AG04450 (cell line): ENCODE results near the gene FAM167B. TPM values are rescaled to one million over a fixed set of nuclear protein-coding genes. Genes with fewer than 3 reads are reported as not detected.

Experiments used
- CTCF ChIA-PET: fragments of 300-600, 350-600 bp; formaldehyde crosslinking; extraction: SDS; loops from one replicate; lab custom pipeline; 2022; ENCODE audit warnings: antibody characterized with exemption, inconsistent platforms; lab: Charles Lee
- POLR2A ChIA-PET: fragments of 350-600 bp; formaldehyde crosslinking; extraction: SDS; loops from one replicate; lab custom pipeline; 2021; ENCODE audit warnings: antibody characterized with exemption, inconsistent platforms; lab: Yijun Ruan, JAX
- DNase-seq: peaks from one replicate; pipeline ENCODE4 v3.0.0-alpha.2; 2011; ENCODE audit warnings: low read depth, low spot score
- H3K27ac ChIP-seq: one replicate; pipeline ENCODE4 v1.5.1; 2012; ENCODE audit warnings: low read depth, low read length, control low read depth
- H3K27me3 ChIP-seq: one replicate; pipeline ENCODE4 v1.6.0; 2012; ENCODE audit warnings: low read length; ENCODE audit not compliant: control insufficient read depth, insufficient read depth
- H3K4me3 ChIP-seq: 2 replicates; pipeline ENCODE4 v1.5.1; 2011; ENCODE audit warnings: mild to moderate bottlenecking, low read depth, low read length, control low read depth
- H3K9me3 ChIP-seq: 2 replicates; pipeline ENCODE4 v1.5.1; 2012; ENCODE audit warnings: low read length; ENCODE audit not compliant: control insufficient read depth, insufficient read depth
- CTCF ChIP-seq: IDR thresholded peaks from 2 replicates; pipeline ENCODE4 v1.5.1; 2011; ENCODE audit warnings: low read depth, low read length, control low read depth, inconsistent platforms
- polyA plus RNA-seq: library from polyadenylated mRNA; depleted of rRNA; stranded (reverse); fragments of >200 nt; gene quantifications from 2 replicates; pipeline ENCODE4 v1.2.3, GENCODE V29; 2011

Gene FAM167B
- polyA plus RNA-seq, 1 experiment, result 0.43 TPM

- CTCF ChIA-PET, result interaction anchor here (1.9 to 3.1 kb wide), 2 partner anchors 14 to 16 kb away, joined by 4 to 16 read pairs; no protein-coding TSS in a partner anchor
- Histone ChIP-seq H3K27ac (peak overlapping the region; percentile 96), H3K27me3 (no peaks in the 10 kb centered on the region), H3K9me3 (no peaks in the 10 kb centered on the region), H3K4me3 (peak overlapping the region; percentile 79)
- DNase-seq, result no peak
- POLR2A ChIA-PET, result interaction anchor here (0.6 to 2.5 kb wide), 4 partner anchors 20 to 136 kb away, joined by 3 to 17 read pairs (median 10); partner anchors contain the start of genes MARCKSL1, TMEM39B and TXLNA
- no peak for TF ChIP-seq CTCF
Observed at GRCh38 chr1:32199717-32200072, 47.3 kb upstream of the FAM167B start.

- Histone ChIP-seq H3K27ac (peak within 1 kb of the TSS; percentile 96), H3K4me3 (peak within 1 kb of the TSS; percentile 79), H3K27me3 (no peaks in the 10 kb centered on the region), H3K9me3 (no peaks in the 10 kb centered on the region)
- TF ChIP-seq CTCF, result no peak
- POLR2A ChIA-PET, result interaction anchor here (0.5 to 2.5 kb wide), 12 partner anchors 8 to 611 kb away, joined by 3 to 17 read pairs (median 3); partner anchors contain the start of genes BSDC1, KPNA6, MARCKSL1 and TMEM39B
- CTCF ChIA-PET, result interaction anchor here (1.9 to 3.1 kb wide), 2 partner anchors 15 kb away, joined by 4 to 16 read pairs; no protein-coding TSS in a partner anchor
- no peak for DNase-seq
Observed at GRCh38 chr1:32200226-32201010, 46.6 kb upstream of the FAM167B start, which contains the start of gene CCDC28B. CCDC28B (plus strand) TSS chr1:32200595; CDS start chr1:32201936, 1,341 bp downstream.

GRCh38 chr1:32201011-32201855 lies 45.8 kb upstream of the FAM167B start:
- Histone ChIP-seq H3K27ac (peak overlapping the region; percentile 96), H3K9me3 (no peaks in the 10 kb centered on the region; the same call in 1 of the 2 replicates), H3K27me3 (no peaks in the 10 kb centered on the region), H3K4me3 (peak overlapping the region; percentile 79)
- POLR2A ChIA-PET, result interaction anchor here (0.5 to 2.5 kb wide), 7 partner anchors 9 to 143 kb away, joined by 3 to 17 read pairs (median 5); partner anchors contain the start of genes KPNA6, MARCKSL1, TMEM39B and TXLNA
- CTCF ChIA-PET, result interaction anchor here (1.9 to 3.1 kb wide), 2 partner anchors 15 to 16 kb away, joined by 4 to 16 read pairs; no protein-coding TSS in a partner anchor
- no peak for DNase-seq
- no peak for TF ChIP-seq CTCF

- no peaks in the 10 kb centered on the region; the same call in 1 of the 2 replicates for H3K9me3 ChIP-seq
- H3K27ac ChIP-seq, result peak overlapping the region; percentile 39
- DNase-seq, result no peak
- CTCF ChIA-PET, result interaction anchor here (3.0 kb wide), 1 partner anchor 11 kb away, joined by 18 read pairs; no protein-coding TSS in a partner anchor
- POLR2A ChIA-PET, result interaction anchor here (0.6 to 1.9 kb wide), 7 partner anchors 25 to 189 kb away, joined by 3 to 13 read pairs (median 6); partner anchors contain the start of genes BSDC1, KPNA6, MARCKSL1 and TXLNA
- TF ChIP-seq CTCF, result no peak
- peak overlapping the region; percentile 80 for H3K4me3 ChIP-seq
- H3K27me3 ChIP-seq, result no peaks in the 10 kb centered on the region
Observed at GRCh38 chr1:32204943-32205361, 42.1 kb upstream of the FAM167B start.
